Measurements from ENCODE around the gene ATP5PD. TPM values are rescaled to one million over a fixed set of nuclear protein-coding genes. Genes with fewer than 3 reads are reported as not detected.
A peak's percentile ranks its signal among the peaks of the same experiment; 100 is the strongest.

The ATP5PD gene
- total RNA-seq, 6 experiments from 2014 or later: 362 to 410 (median 386) TPM

DNA sequence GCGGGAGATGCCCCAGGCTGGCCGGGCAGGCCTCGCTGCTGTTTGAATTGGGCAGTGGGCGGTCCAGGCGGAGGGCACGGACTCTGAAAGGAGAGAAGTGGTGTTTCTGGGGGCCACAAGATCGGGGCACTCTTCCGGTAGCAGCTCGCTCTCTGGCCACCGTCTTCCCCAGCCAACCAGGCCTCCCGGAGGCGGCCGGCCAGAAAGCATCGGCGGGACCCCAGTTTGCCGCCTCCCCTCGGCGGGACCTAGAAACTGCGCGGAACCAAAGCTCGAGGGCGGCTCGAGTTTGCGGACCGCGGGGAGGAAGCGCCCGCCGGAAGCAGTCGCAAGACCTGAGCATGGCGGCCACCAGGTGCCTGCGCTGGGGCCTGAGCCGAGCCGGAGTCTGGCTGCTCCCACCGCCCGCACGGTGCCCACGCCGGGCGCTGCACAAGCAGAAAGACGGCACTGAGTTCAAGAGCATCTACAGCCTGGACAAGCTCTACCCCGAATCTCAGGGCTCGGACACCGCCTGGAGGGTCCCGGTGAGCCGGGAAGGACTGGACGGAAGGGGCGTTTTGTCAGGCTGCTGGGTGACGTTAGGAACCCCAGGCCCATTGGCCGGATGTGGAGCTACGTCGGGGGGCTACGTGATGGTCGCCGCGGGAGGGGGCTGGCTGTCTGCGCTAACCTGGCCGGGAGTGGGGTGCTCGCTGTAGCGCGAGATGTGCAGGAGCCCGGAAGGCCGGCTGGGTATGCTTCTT is 34.2 kb downstream of the ATP5PD start, which contains the start of gene MRPL58:
TSS of gene MRPL58 (plus strand) at position 325 of the 746 bp plus-strand sequence. CDS start at position 342, 17 bp downstream.
- TF ChIP-seq, protein P1, sequence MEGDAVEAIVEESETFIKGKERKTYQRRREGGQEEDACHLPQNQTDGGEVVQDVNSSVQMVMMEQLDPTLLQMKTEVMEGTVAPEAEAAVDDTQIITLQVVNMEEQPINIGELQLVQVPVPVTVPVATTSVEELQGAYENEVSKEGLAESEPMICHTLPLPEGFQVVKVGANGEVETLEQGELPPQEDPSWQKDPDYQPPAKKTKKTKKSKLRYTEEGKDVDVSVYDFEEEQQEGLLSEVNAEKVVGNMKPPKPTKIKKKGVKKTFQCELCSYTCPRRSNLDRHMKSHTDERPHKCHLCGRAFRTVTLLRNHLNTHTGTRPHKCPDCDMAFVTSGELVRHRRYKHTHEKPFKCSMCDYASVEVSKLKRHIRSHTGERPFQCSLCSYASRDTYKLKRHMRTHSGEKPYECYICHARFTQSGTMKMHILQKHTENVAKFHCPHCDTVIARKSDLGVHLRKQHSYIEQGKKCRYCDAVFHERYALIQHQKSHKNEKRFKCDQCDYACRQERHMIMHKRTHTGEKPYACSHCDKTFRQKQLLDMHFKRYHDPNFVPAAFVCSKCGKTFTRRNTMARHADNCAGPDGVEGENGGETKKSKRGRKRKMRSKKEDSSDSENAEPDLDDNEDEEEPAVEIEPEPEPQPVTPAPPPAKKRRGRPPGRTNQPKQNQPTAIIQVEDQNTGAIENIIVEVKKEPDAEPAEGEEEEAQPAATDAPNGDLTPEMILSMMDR (IDR thresholded peaks at IDR 0.05): peak; percentile 75

DNA sequence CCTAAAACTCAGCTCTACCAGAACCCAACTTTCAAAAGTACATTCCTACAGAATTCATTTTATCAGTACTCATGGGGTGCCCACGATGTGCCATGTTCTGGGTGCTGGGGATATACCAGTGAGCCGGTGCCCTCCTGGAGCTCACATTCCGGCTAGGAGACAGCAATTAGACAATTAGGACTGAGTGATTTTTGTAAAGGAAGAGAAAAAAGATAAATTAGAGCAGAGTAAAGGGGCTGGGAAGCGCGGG is 34.7 kb downstream of the ATP5PD start:
- H3K27ac Mint-ChIP-seq: peak overlapping the region; percentile 97

More for the DNA sequence above, 34.2 kb downstream of the ATP5PD start, which contains the start of gene MRPL58:
- Mint-ChIP-seq H3K27ac (peak within 1 kb of the TSS; percentile 97), H3K27me3 (ENCODE audit: insufficient read depth) (no peaks in the 10 kb centered on the region; the same call in none of the 2 replicates), H3K36me3 (ENCODE audit: low read depth) (peaks cover 20% of the 10 kb centered on the region), H3K4me3 (peak within 1 kb of the TSS; percentile 97), H3K4me1 (ENCODE audit: low read depth) (peaks cover 29% of the 10 kb centered on the region), H3K9me3 (no peaks in the 10 kb centered on the region)
- DNase-seq: peak; percentile 83

DNA sequence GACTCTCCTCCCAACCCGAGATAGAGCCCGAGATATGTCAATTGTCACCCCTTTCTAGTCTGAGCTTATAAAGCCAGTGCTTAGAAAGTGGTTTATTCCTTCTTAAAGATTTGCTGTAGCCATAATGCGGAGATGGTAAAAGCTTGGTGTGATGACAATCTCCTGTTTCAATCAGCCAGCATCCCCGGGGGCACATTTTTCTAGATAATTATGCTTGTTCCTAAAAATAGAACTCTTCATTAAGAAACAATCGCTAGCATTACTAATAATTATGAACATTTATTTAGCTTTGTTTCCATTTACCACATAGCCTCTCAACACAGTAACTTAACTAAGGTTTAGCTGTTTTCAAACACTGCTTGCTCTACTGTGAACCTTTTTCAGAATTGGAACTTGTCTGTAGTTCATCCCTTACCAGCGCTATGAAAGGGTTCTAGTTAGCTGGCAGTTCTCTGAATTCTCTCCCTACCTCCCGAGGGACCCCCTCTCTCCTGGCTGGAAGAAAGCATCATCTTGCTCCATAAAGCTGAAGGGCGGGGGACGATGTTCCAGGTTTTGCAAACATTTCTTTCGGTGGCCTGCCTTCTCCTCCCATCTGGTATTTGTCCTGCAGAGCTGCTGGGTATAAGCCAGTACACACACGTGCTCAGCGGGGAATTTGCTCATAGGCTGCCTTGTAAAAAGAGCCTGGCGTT is 35.2 kb downstream of the ATP5PD start:
- peak; percentile 72 for DNase-seq
- peaks cover 29% of the 10 kb centered on the region for H3K4me1 Mint-ChIP-seq (ENCODE audit: low read depth)
- peaks cover 17% of the 10 kb centered on the region for H3K36me3 Mint-ChIP-seq (ENCODE audit: low read depth)
- peak overlapping the region; percentile 97 for H3K4me3 Mint-ChIP-seq
- H3K9me3 Mint-ChIP-seq: no peaks in the 10 kb centered on the region
- TF ChIP-seq, protein P1 (IDR thresholded peaks at IDR 0.05): no peak
- H3K27ac Mint-ChIP-seq: peak overlapping the region; percentile 97
- no peaks in the 10 kb centered on the region; the same call in none of the 2 replicates for H3K27me3 Mint-ChIP-seq (ENCODE audit: insufficient read depth)

More for the DNA sequence above, 34.7 kb downstream of the ATP5PD start:
- peaks cover 29% of the 10 kb centered on the region for H3K4me1 Mint-ChIP-seq (ENCODE audit: low read depth)
- no peaks in the 10 kb centered on the region; the same call in none of the 2 replicates for H3K27me3 Mint-ChIP-seq (ENCODE audit: insufficient read depth)
- H3K4me3 Mint-ChIP-seq: peak overlapping the region; percentile 97
- TF ChIP-seq, protein P1 (IDR thresholded peaks at IDR 0.05): no peak
- DNase-seq: no peak
- H3K36me3 Mint-ChIP-seq (ENCODE audit: low read depth): peaks cover 20% of the 10 kb centered on the region
- no peaks in the 10 kb centered on the region for H3K9me3 Mint-ChIP-seq

DNA sequence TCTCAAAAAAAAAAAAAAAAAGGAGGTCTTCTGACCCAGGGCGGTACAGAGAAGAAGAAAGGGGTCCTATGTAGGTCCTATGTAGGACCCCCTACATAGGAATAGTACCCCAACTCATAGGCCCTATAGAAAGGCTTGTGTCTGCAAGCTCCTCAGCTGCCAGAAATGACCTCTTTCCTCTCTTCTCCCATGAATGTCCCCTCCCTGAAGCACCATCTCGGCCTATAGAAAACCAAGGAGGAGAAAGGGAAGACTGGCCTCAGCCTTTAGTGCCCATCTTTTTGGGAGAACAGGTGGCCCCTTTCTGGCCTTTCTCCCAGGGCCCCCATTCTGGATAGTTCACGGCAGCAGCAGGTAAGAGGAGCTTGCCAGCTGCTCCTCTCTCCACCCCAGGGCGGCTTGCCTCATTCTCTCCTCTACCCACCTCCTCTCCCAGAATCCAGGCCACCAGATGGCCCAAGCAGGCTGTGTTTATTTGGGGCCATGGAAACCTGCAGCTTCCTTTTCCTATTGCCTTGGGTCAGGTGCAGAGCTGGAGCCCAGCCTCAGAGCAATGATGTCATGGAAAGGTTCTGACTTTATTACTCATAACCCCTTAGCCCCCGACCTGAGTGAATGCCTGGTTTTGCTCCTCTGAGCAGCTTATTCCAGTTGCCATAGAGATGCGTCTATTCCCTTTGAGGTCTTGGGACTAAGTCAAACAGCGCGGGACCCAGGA is 35.9 kb downstream of the ATP5PD start:
- peaks cover 12% of the 10 kb centered on the region for H3K36me3 Mint-ChIP-seq (ENCODE audit: low read depth)
- H3K9me3 Mint-ChIP-seq: no peaks in the 10 kb centered on the region
- TF ChIP-seq, protein P1 (IDR thresholded peaks at IDR 0.05): no peak
- H3K4me3 Mint-ChIP-seq: peak overlapping the region; percentile 97
- H3K4me1 Mint-ChIP-seq (ENCODE audit: low read depth): peaks cover 29% of the 10 kb centered on the region
- peak overlapping the region; percentile 97 for H3K27ac Mint-ChIP-seq
- H3K27me3 Mint-ChIP-seq (ENCODE audit: insufficient read depth): no peaks in the 10 kb centered on the region; the same call in none of the 2 replicates
- peak; percentile 63 for DNase-seq

DNA sequence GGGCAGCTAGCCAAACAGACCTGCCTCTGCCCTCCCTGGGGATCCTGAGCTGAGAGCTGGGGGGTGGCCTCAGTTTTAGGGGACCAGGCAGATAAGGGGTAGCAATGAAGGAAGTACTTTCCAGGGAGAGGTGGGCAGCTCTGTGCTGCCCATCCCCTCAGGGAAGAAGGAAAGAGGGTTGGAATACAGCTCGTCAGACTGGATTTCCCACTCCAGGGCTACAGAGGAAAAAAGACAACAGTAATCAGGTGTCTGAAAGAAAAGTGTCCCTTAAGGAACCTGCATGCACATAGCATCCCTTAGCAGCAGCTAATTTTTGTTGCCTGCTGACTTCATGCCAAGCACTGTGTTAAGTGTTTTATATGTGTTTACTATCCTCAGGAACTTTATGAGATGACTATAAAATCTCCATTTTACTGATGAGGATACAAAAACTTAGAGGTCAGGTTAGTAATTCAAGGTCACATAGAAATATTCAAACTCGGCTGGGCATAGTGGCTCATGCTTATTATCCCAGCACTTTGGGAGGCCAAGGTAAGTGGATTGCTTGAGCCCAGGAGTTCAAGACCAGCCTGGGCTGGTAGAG is 37.5 kb downstream of the ATP5PD start:
- DNase-seq: no peak
- peaks cover 29% of the 10 kb centered on the region for H3K4me1 Mint-ChIP-seq (ENCODE audit: low read depth)
- H3K27ac Mint-ChIP-seq: no peak overlapping the region; the same call in 1 of the 2 replicates
- TF ChIP-seq, protein P1 (IDR thresholded peaks at IDR 0.05): no peak
- no peaks in the 10 kb centered on the region; the same call in none of the 2 replicates for H3K27me3 Mint-ChIP-seq (ENCODE audit: insufficient read depth)
- H3K9me3 Mint-ChIP-seq: no peaks in the 10 kb centered on the region
- peaks cover 7% of the 10 kb centered on the region for H3K36me3 Mint-ChIP-seq (ENCODE audit: low read depth)
- H3K4me3 Mint-ChIP-seq: no peak overlapping the region

All from HFFc6 (cell line).